Activated gamma-delta T cell (primary cell): ENCODE data around the gene MGAT5.

Experiments
- DNase-seq: peaks from one replicate; lab custom pipeline; 2025; lab: John Stamatoyannopoulos, UW

Gene MGAT5

DNA sequence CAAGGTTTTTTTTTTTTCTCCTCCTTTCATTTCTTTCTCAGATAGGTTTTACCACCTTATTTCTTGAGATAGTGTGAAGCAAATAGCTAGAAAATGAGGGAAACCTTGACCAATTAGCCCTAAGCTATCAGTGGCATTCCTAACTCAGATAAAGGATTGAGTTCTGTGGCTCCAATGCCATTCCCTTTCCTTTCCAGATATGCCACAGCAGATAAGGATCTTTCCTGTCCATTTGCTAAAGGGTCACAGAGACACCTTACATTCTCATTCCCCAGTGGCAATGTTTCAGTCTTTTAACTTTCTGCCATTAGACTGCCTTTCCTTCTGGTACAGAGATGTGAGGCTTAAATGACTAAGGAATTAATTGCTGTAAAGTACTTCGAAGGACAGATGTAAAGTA is 81.7 kb downstream of the MGAT5 start:
- DNase-seq = no peak

DNA sequence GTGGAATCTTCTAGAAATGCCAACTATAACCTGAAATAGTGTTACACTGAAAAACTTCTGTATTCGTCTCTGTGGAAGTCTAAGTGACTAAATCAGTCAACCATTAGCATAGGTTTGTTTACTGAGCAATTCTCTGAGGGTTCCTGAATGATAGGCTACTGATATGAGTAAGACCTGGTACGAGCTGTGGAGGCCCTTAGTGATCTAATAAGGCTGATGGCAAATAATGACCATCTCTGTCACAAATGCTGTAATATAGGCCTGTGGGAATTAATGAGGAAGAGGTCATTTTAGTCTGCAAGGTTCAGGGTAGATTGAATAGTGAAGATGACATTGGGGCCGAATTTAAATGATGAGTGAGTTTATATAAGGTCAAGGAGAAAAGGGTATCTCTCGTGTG is 82.5 kb downstream of the MGAT5 start:
- DNase-seq = no peak

DNA sequence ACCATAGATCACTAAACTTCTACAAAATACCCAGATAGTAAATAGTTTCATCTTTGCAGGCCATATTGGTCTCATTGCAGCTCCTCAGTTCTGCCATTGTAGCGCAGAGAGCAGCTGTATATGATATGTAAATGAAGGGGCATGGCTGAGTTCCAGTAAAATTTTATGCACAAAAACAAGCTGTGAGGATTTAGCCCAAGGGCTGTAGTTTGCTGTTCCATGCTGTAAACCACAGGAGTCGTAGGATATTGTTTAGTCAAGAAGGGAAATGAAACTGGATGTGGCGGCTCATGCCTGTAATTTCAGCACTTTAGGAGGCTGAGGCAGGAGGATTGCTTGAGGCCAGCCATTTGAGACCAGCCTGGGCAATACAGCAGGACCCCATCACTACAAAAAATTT is 83.0 kb downstream of the MGAT5 start:
- DNase-seq = no peak

DNA sequence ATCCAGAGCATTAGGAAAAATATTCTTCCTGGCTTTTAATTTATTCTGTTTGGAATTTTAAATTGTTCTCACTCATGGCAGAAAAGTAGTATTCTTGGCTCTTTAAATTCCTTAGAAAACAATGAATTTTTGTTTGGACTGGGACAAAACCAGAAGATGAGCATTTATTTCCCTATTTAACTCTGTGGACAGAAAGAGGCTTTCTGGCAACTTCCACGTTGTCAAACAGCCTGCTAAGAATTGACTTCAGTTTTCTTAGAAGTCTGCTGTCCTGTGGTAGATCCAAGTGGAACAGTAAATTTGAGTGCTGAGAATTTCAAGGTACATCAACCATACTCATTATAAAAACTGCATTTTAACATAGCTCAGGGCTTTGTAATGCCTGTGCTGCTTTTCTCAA is 83.8 kb downstream of the MGAT5 start:
- no peak for DNase-seq

- no peak for DNase-seq
Observed at GRCh38 chr2:134338208-134338607, 84.3 kb downstream of the MGAT5 start.

DNA sequence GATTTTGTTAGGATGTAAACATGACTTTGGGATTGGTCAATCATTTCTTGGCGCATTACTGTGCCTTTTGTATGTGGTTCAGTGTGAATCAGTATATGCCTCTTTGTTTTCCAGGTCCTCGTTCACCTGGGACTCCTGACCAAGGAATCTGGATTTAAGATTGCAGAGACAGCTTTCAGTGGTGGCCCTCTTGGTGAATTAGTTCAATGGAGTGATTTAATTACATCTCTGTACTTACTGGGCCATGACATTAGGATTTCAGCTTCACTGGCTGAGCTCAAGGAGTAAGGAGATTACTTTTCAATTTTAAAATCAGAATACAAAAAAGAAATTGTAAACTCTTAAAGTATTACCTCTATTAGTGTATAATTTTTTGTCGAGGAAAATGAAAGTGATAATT is 87.6 kb downstream of the MGAT5 start:
- no peak for DNase-seq

GRCh38 chr2:134344954-134345697 is 91.3 kb downstream of the MGAT5 start:
- DNase-seq = no peak

DNA sequence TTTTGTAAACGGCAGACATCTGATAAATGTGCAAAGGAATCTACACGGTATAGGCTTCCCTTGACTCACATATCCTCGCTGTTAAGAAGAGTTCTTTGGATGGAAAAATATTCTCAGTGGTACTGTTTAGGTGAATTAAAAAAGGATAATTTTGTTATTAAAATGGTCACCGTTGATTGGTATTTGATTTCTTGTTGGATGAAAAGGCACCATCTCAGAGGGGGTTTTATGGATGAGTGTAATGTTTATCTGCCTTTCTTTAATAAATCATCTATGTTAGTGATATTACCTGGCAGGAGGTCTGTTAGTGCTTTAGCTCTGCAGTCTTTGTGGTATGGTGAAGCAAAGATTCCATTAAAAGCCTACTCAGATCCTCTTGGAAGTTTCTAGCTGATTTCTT is 92.3 kb downstream of the MGAT5 start:
- DNase-seq = no peak

DNA sequence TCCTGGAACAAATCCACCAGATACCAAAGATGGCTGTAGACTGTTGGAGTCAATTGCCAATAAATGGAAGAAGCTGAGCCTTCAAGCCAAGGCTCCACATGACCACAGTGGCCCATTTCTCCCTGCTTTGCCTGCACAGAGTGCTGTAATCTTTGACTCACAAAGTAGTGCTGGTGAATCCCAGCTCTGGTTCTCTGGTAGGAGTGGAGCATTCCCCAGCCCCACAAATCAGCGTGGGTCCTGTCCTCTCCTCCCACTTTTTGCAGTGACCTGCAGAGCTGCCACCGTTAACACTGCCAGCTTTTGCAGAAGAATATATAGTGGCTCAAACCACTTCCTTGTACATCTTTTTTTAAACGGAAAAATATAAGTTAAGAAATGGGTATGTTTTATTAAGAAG is 93.9 kb downstream of the MGAT5 start:
- DNase-seq = no peak

- no peak for DNase-seq
Observed at GRCh38 chr2:134348239-134348638, 94.4 kb downstream of the MGAT5 start.

DNA sequence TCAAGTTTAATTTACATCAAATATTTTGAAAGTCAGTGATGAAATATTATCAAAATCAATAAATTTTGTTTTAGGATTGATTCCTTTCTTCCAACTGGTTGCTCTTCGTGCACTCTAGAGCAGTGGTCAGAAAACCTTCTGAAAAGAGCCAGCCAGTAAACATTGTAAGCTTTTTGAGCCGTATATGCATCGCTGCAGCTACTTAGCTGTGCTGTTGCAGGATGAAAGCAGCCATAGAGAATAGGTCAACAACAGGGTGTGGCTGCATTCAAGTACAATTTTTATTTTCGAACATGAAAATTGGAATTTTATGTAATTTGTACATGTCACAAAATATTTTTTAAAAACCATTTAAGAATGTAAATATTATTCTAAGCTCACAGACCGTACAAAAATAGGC is 94.9 kb downstream of the MGAT5 start:
- no peak for DNase-seq

DNA sequence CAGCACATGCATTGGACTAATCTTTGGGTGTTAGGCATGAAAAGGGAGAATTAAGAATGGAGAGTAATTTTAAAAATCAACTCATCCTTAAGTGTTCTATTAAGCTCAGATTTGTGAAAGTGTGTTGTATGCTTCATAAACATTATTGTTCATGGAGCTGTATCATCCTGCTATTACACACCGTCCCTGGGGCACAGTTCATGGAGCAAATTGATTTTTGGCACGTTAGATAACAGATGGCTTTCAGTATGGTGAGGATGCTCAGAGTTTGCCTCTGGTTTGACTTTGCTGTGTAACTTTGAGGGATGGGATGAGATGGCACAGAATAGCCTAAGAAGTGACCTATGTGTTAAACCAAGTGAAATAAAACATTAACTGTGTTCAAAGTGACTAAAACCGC is 97.1 kb downstream of the MGAT5 start:
- no peak for DNase-seq

DNA sequence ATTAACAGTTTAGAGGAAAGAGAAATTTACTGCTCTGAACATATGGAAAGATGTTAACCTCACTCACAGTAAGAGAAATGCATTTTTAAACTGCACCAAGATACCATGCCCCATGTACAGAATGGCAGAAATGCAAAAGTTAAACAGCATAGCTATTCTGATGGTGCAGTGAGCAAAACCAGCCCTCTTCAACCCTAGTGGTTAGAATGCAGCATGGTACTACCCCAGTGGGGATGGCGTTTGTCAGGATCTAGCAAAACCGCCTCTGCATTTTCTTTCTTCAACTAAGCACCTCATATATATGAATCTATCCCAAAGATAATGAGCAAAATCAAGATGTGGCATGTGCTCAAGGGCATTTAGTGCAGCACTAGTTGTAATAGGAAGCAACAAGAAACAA is 98.0 kb downstream of the MGAT5 start:
- DNase-seq = no peak

GRCh38 chr2:134352844-134353243 is 99.0 kb downstream of the MGAT5 start:
- no peak for DNase-seq

DNA sequence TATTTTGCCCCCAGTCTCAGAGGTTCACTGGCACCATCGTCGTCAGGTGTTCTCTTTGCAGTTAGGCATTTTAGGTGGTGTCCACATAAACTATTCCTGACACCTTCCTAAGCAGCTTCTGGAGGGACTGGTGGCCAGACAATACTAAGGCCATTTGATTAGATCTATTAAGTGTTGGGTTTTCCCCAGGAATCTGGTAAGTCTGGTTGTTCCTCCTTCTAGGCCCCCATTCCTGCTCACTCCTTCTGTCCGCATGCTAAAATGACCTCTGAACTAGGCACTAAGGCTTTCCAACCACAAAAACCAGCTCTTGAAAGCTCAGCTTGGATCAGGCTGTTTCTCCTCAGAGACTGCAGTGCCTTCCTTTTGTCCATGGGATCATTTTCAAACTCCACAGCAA is 100.7 kb downstream of the MGAT5 start:
- no peak for DNase-seq

GRCh38 chr2:134357814-134358213 is 103.9 kb downstream of the MGAT5 start:
- DNase-seq = no peak

DNA sequence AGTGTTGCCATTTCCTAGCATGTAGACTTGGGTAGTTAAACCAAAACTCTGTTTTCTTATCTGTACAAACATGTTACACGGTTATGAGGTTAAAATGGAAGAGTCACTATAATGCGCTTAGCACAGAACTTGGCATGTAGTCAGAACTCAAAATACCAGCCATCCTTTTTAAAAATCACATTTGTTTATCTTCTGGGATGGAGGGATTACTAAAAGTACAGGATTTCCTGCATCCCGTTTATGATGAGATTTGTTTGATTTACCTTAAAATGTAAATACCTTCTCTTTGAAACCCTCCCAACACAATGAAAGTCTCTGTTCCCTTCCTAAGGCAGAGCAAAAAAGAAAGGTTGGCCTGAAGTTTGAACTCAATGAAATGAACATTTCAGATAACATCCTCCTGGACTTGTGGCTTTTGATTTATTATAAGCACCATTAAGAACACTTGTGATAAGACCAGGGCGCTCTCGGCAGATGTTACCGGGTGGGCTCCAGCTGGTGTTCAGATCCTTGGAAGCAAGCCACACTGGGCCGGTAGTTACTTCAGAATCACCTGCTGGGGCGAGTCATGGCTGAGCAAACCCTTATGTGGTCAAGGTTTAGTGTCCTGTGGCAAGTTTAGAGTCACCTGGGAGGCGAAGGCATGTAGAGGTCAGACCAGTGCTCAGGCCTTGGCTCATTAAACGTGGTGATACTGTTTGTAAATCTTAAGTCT is 105.7 kb downstream of the MGAT5 start:
- no peak for DNase-seq

DNA sequence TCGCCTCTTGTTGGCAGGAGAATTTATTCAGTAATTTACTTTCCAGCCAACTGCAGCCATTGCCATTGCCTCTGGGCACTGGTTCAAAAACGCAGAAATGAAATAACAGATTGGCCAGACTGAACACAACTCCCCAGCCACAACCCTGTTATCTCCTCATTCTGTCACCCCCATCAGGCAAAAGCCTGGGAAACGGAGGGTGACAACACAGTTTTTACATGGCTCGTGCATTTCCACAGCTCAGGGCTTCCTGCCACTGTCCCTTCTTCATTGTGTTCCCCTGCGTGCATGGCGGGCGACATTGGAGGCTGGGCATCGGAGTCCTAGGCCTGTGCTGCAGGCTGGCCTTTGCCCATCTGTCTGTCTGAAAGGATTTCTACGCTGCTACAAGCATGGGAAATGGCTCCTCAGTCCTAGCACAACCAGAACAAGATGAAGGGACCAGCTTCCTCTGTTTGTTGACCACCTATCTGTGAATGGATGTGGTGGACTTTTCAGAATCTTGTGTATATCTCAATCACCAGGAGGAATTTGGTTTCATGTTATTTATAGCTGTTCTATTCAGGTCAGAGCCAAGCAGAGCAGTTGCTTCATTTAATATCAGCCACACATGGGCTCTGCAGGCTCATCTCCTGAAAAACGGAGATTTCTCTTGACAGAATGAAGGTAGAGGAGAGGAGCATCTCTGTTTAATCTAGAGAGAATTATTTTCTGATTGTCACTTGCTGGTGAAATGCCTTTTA is 107.0 kb downstream of the MGAT5 start:
- no peak for DNase-seq

- no peak for DNase-seq
Observed at GRCh38 chr2:134361648-134362047, 107.8 kb downstream of the MGAT5 start.

DNA sequence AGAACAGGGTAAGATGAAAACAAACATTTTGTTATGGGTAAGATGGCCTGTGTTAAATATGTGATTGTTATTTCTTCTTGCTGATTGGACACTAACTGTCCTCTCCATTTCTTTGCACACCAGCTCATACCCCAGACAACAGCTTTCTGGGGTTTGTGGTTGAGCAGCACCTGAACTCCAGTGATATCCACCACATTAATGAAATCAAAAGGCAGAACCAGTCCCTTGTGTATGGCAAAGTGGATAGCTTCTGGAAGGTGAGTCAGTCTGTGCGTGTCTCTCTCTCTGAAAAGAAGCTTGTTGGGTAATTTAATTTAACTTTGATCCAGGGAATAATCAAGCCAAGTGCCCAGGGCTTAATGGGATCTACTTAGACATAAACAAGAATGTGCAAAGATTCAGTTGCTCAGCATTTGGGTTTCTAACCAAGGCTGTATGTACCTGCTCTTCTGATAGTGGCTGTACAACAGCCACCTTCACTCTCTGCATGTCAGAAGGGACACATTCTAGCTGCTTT is 108.3 kb downstream of the MGAT5 start:
- DNase-seq = no peak

GRCh38 chr2:134362740-134363139 is 108.9 kb downstream of the MGAT5 start:
- no peak for DNase-seq

DNA sequence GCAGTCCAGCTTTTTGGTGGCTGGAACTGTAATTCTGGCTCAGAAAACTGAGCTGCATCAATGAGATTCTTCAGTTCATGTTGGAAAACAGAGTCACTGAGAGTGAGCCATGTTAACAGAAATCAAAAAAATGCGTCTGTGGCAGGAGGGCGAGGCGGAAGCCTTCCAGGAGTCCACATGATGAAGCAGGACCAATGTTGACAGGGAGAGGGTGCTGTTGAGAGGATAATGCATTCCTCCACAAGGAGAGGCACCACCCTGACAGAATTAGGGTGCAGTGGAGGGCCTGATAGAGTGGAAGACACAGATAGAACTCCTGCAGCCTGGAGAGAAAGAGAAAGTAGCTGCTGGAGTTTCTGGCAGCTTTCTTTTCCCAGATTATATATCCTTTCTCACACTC is 111.5 kb downstream of the MGAT5 start:
- DNase-seq = no peak

GRCh38 chr2:134366359-134366758 is 112.5 kb downstream of the MGAT5 start:
- DNase-seq = no peak
